Neural cell (in vitro differentiated cells): ENCODE data around the gene TAGLN2. TPM values are rescaled to one million over a fixed set of nuclear protein-coding genes. Genes with fewer than 3 reads are reported as not detected.
"Not testable (repeated sequence)": the region's sequence is repeated elsewhere in the genome, so short reads cannot be mapped to it uniquely, and the experiment has no call there.

ENCODE experiments used
- H2AFZ ChIP-seq: fragments of 200-600, 300-800 bp; sonication (generic), shearing (Covaris generic); 2 replicates; pipeline ENCODE4 v1.6.0; 2014; ENCODE audit warnings: low read depth, mild to moderate bottlenecking, antibody characterized with exemption, low read length, moderate library complexity
- H3F3A ChIP-seq: fragments of 200-600 bp; shearing (Covaris generic); 2 replicates; pipeline ENCODE4 v1.6.1; 2016; ENCODE audit warnings: mild to moderate bottlenecking, moderate library complexity, mixed read lengths, antibody characterized with exemption, low read length; ENCODE audit not compliant: insufficient read depth, poor library complexity, severe bottlenecking
- H3K27ac ChIP-seq: fragments of 200-600, 300-800 bp; sonication (generic), shearing (Covaris generic); 2 replicates; pipeline ENCODE4 v1.5.1; 2014; ENCODE audit warnings: mild to moderate bottlenecking, low read length, moderate library complexity
- H3K27me3 ChIP-seq: fragments of 300-800, 200-600 bp; sonication (generic), shearing (Covaris generic); 2 replicates; pipeline ENCODE4 v1.6.0; 2014; ENCODE audit warnings: mild to moderate bottlenecking, low read depth, low read length, moderate library complexity; ENCODE audit not compliant: insufficient read depth
- H3K36me3 ChIP-seq: fragments of 300-800, 200-600 bp; sonication (generic), shearing (Covaris generic); 2 replicates; pipeline ENCODE4 v1.5.1; 2014; ENCODE audit warnings: mild to moderate bottlenecking, antibody characterized with exemption, low read length, moderate library complexity; ENCODE audit not compliant: insufficient read depth
- H3K4me2 ChIP-seq: fragments of 300-800, 200-600 bp; sonication (generic), shearing (Covaris generic); 2 replicates; pipeline ENCODE4 v1.6.0; 2014; ENCODE audit warnings: mild to moderate bottlenecking, low read length
- H3K4me3 ChIP-seq: fragments of 300-800, 200-600 bp; sonication (generic), shearing (Covaris generic); 2 replicates; pipeline ENCODE4 v1.5.1; 2014; ENCODE audit warnings: mild to moderate bottlenecking, low read length, moderate library complexity
- H3K79me2 ChIP-seq: fragments of 200-600 bp; shearing (Covaris generic); replicated peaks from 2 replicates; pipeline ENCODE4 v1.6.0; 2014; ENCODE audit warnings: mild to moderate bottlenecking, low read length, moderate library complexity; ENCODE audit not compliant: insufficient read depth
- H3K9ac ChIP-seq: fragments of 300-800, 200-600 bp; sonication (generic), shearing (Covaris generic); 2 replicates; pipeline ENCODE4 v1.6.1; 2016; ENCODE audit warnings: mild to moderate bottlenecking, low read length, mixed read lengths
- H3K9me2 ChIP-seq: fragments of 200-600 bp; shearing (Covaris generic); 2 replicates; pipeline ENCODE4 v1.6.1; 2016; ENCODE audit warnings: mild to moderate bottlenecking, low read length, mixed read lengths; ENCODE audit not compliant: insufficient read depth
- H3K9me3 ChIP-seq: fragments of 200-600, 300-800 bp; sonication (generic), shearing (Covaris generic); 2 replicates; pipeline ENCODE4 v1.6.1; 2016; ENCODE audit warnings: mild to moderate bottlenecking, mixed run types, low read length, moderate library complexity, mixed read lengths
- H4K20me1 ChIP-seq: fragments of 200-600 bp; shearing (Covaris generic); 2 replicates; pipeline ENCODE4 v1.6.1; 2016; ENCODE audit warnings: mild to moderate bottlenecking, mixed run types; ENCODE audit not compliant: insufficient read depth
- EP300 ChIP-seq: fragments of 450-650 bp; conservative IDR thresholded peaks from 2 replicates; pipeline ENCODE4 v1.6.1; 2014; ENCODE audit warnings: antibody characterized with exemption, mild to moderate bottlenecking, moderate library complexity; ENCODE audit not compliant: poor library complexity, severe bottlenecking
- EZH2 ChIP-seq: fragments of 200-600, 300-800 bp; shearing (Covaris generic), sonication (generic); IDR thresholded peaks from 2 replicates; pipeline ENCODE4 v1.6.1; 2014; ENCODE audit warnings: antibody characterized with exemption, low read length, borderline replicate concordance, mild to moderate bottlenecking; ENCODE audit not compliant: insufficient read depth, poor library complexity, severe bottlenecking
- MXI1 ChIP-seq: fragments of 450-650 bp; conservative IDR thresholded peaks from 2 replicates; pipeline ENCODE4 v1.6.1; 2014; ENCODE audit warnings: antibody characterized with exemption, mild to moderate bottlenecking; ENCODE audit not compliant: poor library complexity, severe bottlenecking
- POLR2AphosphoS5 ChIP-seq: IDR thresholded peaks from 2 replicates; pipeline ENCODE4 v1.6.1; 2012
- RAD21 ChIP-seq: fragments of 450-650 bp; conservative IDR thresholded peaks from 2 replicates; pipeline ENCODE4 v1.6.1; 2014; ENCODE audit warnings: antibody characterized with exemption, mild to moderate bottlenecking, moderate library complexity
- SMC3 ChIP-seq: fragments of 450-650 bp; conservative IDR thresholded peaks from 2 replicates; pipeline ENCODE4 v1.6.1; 2014; ENCODE audit warnings: antibody characterized with exemption, mild to moderate bottlenecking, moderate library complexity; ENCODE audit not compliant: poor library complexity
- TAF1 ChIP-seq: IDR thresholded peaks from 2 replicates; pipeline ENCODE4 v1.6.1; 2012; ENCODE audit warnings: low read depth
- polyA plus RNA-seq: library from polyadenylated mRNA; depleted of rRNA; stranded (reverse); fragments of >200 nt; gene quantifications from 2 replicates; pipeline ENCODE4 v1.2.3, GENCODE V29; 2014
- TF ChIP-seq, protein P1 (sequence below): fragments of 450-650 bp; IDR thresholded peaks from 2 replicates; pipeline ENCODE4 v1.5.1; 2014; ENCODE audit warnings: antibody characterized with exemption, mild to moderate bottlenecking, moderate library complexity; ENCODE audit not compliant: poor library complexity, severe bottlenecking
- TF ChIP-seq, protein P2 (sequence below): IDR thresholded peaks from 2 replicates; pipeline ENCODE4 v1.6.1; 2012; ENCODE audit warnings: borderline replicate concordance

Gene TAGLN2
- polyA plus RNA-seq, 1 donor from 2014 or later: 0.52 TPM

- H3K27me3 ChIP-seq: no peaks in the 10 kb centered on the region
- TF ChIP-seq RAD21 (no peak), TAF1 (no peak), EP300 (no peak), MXI1 (no peak), POLR2AphosphoS5 (no peak), SMC3 (no peak), EZH2 (no peak)
- TF ChIP-seq, protein P1, sequence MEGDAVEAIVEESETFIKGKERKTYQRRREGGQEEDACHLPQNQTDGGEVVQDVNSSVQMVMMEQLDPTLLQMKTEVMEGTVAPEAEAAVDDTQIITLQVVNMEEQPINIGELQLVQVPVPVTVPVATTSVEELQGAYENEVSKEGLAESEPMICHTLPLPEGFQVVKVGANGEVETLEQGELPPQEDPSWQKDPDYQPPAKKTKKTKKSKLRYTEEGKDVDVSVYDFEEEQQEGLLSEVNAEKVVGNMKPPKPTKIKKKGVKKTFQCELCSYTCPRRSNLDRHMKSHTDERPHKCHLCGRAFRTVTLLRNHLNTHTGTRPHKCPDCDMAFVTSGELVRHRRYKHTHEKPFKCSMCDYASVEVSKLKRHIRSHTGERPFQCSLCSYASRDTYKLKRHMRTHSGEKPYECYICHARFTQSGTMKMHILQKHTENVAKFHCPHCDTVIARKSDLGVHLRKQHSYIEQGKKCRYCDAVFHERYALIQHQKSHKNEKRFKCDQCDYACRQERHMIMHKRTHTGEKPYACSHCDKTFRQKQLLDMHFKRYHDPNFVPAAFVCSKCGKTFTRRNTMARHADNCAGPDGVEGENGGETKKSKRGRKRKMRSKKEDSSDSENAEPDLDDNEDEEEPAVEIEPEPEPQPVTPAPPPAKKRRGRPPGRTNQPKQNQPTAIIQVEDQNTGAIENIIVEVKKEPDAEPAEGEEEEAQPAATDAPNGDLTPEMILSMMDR: no peak
- TF ChIP-seq, protein P2, sequence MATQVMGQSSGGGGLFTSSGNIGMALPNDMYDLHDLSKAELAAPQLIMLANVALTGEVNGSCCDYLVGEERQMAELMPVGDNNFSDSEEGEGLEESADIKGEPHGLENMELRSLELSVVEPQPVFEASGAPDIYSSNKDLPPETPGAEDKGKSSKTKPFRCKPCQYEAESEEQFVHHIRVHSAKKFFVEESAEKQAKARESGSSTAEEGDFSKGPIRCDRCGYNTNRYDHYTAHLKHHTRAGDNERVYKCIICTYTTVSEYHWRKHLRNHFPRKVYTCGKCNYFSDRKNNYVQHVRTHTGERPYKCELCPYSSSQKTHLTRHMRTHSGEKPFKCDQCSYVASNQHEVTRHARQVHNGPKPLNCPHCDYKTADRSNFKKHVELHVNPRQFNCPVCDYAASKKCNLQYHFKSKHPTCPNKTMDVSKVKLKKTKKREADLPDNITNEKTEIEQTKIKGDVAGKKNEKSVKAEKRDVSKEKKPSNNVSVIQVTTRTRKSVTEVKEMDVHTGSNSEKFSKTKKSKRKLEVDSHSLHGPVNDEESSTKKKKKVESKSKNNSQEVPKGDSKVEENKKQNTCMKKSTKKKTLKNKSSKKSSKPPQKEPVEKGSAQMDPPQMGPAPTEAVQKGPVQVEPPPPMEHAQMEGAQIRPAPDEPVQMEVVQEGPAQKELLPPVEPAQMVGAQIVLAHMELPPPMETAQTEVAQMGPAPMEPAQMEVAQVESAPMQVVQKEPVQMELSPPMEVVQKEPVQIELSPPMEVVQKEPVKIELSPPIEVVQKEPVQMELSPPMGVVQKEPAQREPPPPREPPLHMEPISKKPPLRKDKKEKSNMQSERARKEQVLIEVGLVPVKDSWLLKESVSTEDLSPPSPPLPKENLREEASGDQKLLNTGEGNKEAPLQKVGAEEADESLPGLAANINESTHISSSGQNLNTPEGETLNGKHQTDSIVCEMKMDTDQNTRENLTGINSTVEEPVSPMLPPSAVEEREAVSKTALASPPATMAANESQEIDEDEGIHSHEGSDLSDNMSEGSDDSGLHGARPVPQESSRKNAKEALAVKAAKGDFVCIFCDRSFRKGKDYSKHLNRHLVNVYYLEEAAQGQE: no peak
- no peaks in the 10 kb centered on the region for H3F3A ChIP-seq
- H3K4me3 ChIP-seq: no peak overlapping the region
- no peak overlapping the region for H2AFZ ChIP-seq
- no peak overlapping the region for H3K4me2 ChIP-seq
- no peak overlapping the region for H3K27ac ChIP-seq
- H3K9me2 ChIP-seq: no peaks in the 10 kb centered on the region
- H4K20me1 ChIP-seq: no peaks in the 10 kb centered on the region
- no peaks in the 10 kb centered on the region for H3K79me2 ChIP-seq
- H3K9me3 ChIP-seq: no peaks in the 10 kb centered on the region
- no peaks in the 10 kb centered on the region for H3K36me3 ChIP-seq
- no peak overlapping the region for H3K9ac ChIP-seq
Observed at GRCh38 chr1:159906960-159907359, 18.3 kb downstream of the TAGLN2 start.

GRCh38 chr1:159904036-159904435 lies 21.3 kb downstream of the TAGLN2 start:
- H2AFZ ChIP-seq, H4K20me1 ChIP-seq, H3K79me2 ChIP-seq, H3K9me2 ChIP-seq, H3F3A ChIP-seq, H3K27me3 ChIP-seq, H3K27ac ChIP-seq, H3K4me2 ChIP-seq, H3K9ac ChIP-seq, H3K4me3 ChIP-seq, H3K9me3 ChIP-seq, H3K36me3 ChIP-seq: not testable (repeated sequence)

GRCh38 chr1:159902541-159902940 lies 22.8 kb downstream of the TAGLN2 start:
- no peaks in the 10 kb centered on the region for H3F3A ChIP-seq
- no peak overlapping the region for H2AFZ ChIP-seq
- H3K79me2 ChIP-seq: no peaks in the 10 kb centered on the region
- H3K27ac ChIP-seq: no peak overlapping the region
- no peaks in the 10 kb centered on the region for H3K36me3 ChIP-seq
- H3K4me3 ChIP-seq: no peak overlapping the region
- no peak overlapping the region for H3K9ac ChIP-seq
- TF ChIP-seq EZH2 (no peak), TAF1 (no peak), RAD21 (no peak), MXI1 (no peak), POLR2AphosphoS5 (no peak), SMC3 (no peak), EP300 (no peak)
- TF ChIP-seq, protein P1: no peak
- TF ChIP-seq, protein P2: no peak
- H3K4me2 ChIP-seq: no peak overlapping the region
- no peaks in the 10 kb centered on the region for H4K20me1 ChIP-seq
- no peaks in the 10 kb centered on the region for H3K9me3 ChIP-seq
- no peaks in the 10 kb centered on the region for H3K27me3 ChIP-seq
- H3K9me2 ChIP-seq: no peaks in the 10 kb centered on the region
